HG02938 (cell line): ENCODE data around the gene RPL32.

Experiments used
- ATAC-seq: cut with Tn5 transposase; IDR thresholded peaks from one replicate; pipeline ENCODE4 v1.9.1; 2021; ENCODE audit warnings: mild to moderate bottlenecking, moderate library complexity; ENCODE audit not compliant: unreplicated experiment

Gene RPL32

DNA sequence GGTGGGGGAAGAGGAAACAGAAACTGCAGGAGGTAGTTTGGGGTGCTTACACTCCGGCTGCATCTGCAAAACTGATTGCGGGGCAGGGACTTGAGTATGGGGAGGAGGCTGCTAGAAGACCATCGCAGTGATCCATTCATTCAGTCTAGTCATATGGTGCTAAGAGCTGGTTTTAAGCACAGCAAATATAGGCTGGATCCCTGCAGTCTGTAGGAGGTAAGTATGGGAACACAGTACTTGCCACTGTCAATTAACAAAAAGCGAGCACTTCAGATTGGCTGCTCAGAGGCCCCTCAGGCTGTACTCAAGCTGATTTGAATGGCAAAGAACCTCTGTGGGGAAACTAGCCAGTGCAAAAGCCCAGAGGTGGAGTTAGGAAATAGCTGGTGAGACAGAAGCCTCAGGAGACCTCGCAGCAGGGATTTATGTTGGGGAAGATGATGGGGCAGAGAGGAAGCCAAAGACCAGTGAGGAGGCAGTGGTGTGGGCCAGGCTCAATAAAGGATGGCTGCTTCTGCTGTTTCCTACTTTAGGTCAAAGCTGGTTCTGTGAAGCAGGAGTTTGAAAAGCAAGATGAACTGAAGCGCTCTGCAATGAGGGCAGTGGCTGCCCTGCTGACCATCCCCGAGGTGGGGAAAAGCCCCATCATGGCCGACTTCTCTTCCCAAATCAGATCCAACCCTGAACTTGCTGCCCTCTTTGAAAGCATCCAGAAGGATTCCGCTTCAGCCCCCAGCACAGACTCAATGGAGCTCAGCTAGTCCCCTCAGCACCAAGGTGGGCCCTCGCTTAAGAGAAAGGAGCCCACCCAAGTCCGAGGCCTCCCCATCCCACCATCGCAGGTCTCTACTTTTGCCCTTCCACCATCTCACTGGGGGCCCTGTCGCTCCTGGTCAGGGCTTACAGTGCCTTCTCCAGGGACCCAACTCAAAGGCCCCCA, 7.9 kb downstream of the RPL32 start:
- no peak for ATAC-seq

DNA sequence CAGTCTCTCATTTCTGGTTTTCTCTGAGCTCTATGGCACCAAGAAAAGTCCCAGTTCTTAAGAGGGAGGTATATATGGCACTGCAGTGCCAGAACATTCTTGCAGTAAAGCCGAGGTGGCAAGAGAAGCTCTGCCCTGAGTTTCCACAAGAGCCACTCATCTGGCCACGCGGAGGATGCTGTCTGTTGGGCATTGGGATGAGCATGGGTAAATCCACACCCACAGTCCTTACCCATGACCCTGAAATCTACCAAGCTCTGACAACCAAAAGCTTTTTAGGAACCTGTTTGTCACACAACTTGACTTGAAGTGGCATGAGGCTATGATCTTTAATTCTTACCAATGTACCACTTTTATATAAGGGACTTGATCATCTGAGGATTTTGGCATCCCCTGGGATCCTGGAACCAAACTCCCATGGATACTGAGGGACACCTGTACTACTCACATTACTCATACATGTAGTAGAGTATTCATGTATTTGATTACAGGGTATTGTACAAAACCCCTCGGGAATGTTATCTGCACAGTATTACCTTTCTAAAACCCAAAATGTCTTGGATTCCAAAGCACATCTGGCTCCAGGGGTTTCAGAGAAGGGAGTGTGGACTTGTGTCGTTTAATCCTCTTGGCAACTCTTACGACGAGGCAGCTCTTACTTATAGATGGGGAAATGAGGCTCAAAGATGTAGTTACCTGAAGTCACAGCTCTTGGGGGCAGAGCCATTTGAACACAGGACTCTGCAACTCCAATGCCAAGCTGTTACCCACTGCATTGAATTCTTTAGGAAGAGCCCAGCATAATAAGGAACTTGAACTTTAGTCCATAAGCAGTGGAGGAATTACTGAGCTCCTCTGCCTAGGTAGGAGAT, 8.8 kb downstream of the RPL32 start:
- no peak for ATAC-seq

DNA sequence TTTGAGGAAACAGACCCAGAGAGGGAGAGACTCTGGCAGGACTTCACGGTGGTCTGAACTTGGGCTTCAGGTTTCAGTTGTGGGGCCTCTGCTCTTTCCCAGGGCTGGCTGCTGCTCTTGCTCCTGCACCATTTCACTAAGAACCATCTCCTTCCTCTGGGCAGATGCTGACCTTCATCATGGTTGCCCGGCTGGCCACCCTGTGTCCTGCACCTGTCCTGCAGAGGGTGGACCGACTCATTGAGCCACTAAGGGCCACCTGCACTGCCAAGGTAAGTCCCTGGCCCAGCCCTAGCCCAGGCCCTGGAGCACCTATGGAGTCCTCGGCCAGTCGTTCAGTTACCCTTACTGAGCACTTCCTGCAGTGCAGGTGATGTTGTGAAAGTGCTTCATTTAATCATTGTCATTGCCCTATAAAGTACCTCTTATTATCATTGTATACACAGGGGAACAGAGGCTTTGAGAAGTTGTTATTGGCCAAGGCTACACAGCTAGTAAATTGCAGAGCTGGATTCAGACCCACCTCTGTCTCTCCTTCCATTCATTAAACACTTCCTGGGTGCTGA, 10.0 kb downstream of the RPL32 start:
- ATAC-seq = no peak

GRCh38 chr3:12830785-12831156, 10.6 kb downstream of the RPL32 start:
- ATAC-seq = no peak

DNA sequence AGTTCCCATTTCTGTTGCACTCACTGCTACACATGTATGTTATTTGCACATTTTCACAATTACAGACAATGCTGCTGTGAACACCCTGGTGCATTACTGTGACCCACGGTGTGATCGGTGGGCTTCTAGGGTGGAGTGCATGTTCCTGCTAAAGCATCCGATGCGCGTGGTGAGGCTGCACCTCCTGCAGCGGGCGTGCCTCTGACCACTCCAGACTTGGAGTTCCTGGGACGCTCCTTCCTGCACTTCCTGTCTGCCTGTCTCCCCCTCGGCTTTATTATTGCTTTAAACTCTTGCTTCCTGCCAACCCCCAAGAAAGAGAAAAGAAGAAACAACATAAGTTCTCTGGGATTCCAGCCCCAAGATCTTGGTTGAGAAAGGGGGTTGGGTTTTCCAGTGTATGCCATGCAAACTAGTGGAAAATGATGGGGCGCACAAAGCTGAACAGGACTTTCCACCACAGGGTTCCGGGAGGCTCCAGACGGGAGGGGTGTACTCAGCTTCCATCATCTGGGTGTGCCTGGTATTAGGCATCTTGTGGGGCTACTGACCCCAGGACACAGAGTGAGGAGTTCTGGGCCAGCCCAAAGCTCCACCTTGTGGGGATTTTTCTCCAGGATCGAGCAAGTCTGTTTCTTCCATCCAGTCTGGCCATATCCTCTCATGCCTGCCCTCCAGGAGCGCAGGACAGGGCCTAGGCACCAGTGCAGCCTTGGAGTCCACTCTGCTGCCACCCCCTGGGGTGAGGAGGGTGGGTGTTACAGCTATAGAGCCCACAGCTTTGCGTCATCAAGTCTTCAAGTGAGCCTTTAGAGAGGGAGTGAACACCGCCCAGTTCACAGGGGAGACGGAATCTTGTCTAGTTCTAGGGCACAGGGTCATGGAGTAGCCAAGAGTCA, 11.2 kb downstream of the RPL32 start:
- ATAC-seq = no peak

- ATAC-seq = no peak
Measured at GRCh38 chr3:12829404-12829803, 12.0 kb downstream of the RPL32 start.

DNA sequence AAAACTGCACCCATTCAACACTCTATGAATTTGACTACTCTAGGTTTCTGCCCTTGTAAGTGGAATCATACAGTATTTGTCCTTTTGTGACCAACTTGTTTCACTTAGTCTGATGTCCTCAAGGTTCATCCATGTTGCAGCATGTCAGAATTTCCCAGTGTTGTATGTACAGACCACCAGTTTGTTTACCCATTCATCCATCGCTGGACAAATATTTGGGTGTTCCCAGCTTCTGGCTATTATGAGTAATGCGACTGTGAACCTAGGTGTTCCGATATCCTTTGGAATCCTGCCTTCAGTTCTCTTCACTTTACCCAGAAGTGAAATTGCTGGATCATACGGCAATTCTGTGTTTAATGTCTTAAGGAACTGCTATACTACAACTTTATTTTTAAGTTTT, 12.6 kb downstream of the RPL32 start:
- ATAC-seq = no peak

- no peak for ATAC-seq
Measured at GRCh38 chr3:12825156-12825555, 16.2 kb downstream of the RPL32 start.

- no peak for ATAC-seq
Measured at GRCh38 chr3:12824299-12824698, 17.1 kb downstream of the RPL32 start.

GRCh38 chr3:12822725-12823373, 18.5 kb downstream of the RPL32 start:
- ATAC-seq = no peak

DNA sequence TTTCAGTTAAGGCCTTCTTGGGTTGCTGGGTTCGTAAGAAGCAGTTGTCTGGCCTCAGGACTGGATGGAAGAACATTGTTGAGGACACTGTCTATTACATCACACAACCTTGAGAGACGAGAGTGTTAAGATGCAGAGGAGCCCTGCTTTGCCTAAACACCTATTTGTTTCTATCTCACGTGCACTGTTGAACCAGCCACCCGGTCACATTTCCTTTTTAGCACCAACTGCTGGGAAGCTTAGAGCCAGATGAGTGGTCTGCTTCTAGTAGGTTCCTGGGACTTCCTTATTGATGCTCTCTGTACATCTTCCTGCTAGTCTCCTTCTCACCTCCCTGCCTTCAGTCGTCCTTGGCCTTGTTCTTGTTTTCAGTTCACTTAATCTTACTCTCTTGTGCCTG, 22.6 kb downstream of the RPL32 start:
- ATAC-seq = no peak

DNA sequence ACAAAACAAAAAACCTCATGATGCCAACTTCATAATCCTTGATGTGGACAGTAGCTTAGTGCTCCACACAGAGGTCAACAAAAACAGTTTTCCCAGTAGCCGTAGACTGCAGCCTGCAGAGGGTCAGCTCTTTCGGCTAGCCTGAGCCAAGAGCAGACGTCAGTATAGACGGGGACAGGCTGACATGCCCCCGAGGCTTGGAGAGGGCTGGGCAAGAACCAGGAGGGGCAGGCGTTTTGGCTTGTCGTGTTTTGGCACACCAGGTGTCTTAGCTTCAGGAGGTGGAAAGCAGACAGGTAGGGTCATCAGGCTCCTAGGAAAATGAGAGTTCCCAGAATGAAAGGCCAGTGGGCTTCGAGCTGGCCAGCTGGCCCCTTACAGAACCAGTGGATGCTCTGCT, 23.1 kb downstream of the RPL32 start:
- ATAC-seq = no peak

GRCh38 chr3:12817343-12817710, 24.0 kb downstream of the RPL32 start:
- ATAC-seq = no peak

DNA sequence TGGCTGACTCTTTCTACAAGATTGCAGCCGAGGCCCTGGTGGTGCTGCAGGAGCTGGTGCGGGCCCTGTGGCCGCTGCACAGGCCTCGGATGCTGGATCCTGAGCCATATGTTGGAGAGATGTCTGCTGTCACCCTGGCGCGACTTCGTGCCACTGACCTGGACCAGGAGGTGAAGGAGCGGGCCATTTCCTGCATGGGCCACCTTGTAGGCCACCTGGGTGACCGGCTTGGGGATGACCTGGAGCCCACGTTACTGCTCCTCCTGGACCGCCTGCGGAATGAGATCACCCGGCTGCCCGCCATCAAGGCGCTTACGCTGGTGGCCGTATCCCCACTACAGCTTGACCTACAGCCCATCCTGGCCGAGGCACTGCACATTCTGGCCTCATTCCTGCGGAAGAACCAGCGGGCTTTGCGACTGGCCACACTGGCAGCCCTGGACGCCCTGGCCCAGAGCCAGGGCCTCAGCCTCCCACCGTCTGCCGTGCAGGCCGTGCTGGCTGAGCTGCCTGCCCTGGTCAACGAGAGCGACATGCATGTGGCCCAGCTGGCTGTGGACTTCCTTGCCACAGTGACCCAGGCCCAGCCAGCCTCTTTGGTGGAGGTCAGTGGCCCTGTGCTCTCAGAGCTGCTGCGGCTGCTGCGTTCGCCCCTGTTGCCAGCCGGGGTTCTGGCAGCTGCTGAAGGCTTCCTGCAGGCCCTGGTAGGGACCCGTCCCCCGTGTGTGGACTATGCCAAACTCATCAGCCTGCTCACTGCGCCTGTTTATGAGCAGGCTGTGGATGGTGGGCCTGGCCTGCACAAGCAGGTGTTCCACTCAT, 24.6 kb downstream of the RPL32 start:
- ATAC-seq = no peak

DNA sequence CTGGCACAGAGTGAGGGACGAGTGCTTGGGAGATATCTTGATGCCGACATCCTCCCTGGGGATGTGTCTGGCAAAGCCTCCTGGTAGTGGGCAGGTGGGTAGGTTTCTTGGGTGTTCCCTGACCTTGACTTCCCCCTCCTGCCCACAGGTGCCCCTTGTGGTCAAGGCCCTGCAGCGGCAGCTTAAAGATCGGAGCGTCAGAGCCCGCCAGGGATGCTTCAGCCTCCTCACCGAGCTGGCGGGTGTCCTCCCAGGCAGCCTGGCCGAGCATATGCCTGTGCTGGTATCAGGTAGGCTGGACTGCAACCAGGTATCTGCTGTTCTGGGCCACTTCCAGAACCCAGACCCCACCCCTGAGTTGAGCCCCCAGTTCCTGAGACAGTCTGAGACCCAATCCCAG, 25.6 kb downstream of the RPL32 start:
- ATAC-seq = no peak

GRCh38 chr3:12815078-12815477, 26.3 kb downstream of the RPL32 start:
- ATAC-seq = no peak

GRCh38 chr3:12813967-12814366, 27.4 kb downstream of the RPL32 start:
- no peak for ATAC-seq

GRCh38 chr3:12812812-12813211, 28.6 kb downstream of the RPL32 start:
- no peak for ATAC-seq

DNA sequence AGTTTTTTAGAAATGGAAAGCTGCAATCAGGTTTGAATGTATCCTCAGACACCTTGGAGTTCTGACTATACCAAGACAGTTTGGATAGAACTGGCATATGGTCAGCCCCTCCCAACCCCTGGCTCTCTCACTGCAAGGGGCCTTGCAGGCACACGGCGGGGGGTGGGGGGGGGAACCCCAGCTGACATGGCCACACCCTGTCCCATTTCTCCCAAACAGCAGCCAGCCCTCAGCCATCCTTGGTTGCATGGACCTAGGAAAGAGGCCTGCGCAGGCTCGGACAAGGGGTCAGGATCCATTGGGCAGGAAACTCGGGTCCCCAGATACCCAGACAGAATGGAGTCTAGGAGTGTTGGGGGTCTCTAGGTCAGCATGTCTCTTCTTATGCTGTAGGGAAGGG, 30.4 kb downstream of the RPL32 start:
- ATAC-seq = no peak
